Loucy (cell line): Measurements from ENCODE around the gene RABL6.

Experiments
- EZH2phosphoT487 ChIP-seq: fragments of 200-600 bp; IDR thresholded peaks from 2 replicates; pipeline ENCODE4 v1.6.1; 2018; ENCODE audit warnings: antibody characterized with exemption, mild to moderate bottlenecking, moderate library complexity, borderline replicate concordance
- TF ChIP-seq, protein P1 (sequence below): fragments of 200-600 bp; sonication (generic); conservative IDR thresholded peaks from 2 replicates; pipeline ENCODE4 v1.5.1; 2014; ENCODE audit warnings: mild to moderate bottlenecking, antibody characterized with exemption, low read length

DNA sequence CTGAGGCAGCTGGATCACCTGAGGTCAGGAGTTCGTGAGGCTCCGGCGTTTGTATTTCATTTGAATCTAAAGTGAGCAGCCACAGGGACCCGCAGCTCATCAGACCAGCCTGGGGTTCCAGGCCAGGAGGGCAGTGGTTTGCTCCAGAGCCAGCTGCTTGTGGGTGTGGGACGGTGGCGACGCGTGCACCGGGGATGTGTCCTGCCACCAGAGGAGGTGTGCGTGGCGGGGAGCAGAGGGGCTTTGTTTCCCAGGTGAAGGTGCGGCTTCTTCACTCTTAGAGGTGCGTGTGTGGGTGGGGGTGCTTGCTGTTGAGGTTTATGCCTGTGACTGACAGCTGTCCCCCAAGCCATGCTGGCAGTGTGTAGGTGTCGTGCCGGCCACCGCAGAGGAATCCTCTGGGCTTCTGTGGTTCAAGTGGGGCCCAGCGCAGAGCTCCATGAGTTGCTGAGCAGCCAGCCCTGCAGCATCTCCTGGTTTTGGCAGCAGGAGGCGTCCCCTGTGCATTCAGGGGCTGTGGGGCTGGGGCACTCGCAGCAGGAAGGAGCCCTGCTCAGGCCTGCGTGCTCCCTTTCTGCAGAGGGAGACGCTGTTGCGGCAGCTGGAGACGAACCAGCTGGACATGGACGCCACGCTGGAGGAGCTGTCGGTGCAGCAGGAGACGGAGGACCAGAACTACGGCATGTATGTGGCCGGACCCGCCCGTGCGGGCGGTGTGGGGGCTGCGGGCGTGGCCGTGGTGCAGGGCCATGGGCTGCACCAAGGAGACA lies 27.6 kb downstream of the RABL6 start:
- no peak for TF ChIP-seq EZH2phosphoT487
- TF ChIP-seq, protein P1, sequence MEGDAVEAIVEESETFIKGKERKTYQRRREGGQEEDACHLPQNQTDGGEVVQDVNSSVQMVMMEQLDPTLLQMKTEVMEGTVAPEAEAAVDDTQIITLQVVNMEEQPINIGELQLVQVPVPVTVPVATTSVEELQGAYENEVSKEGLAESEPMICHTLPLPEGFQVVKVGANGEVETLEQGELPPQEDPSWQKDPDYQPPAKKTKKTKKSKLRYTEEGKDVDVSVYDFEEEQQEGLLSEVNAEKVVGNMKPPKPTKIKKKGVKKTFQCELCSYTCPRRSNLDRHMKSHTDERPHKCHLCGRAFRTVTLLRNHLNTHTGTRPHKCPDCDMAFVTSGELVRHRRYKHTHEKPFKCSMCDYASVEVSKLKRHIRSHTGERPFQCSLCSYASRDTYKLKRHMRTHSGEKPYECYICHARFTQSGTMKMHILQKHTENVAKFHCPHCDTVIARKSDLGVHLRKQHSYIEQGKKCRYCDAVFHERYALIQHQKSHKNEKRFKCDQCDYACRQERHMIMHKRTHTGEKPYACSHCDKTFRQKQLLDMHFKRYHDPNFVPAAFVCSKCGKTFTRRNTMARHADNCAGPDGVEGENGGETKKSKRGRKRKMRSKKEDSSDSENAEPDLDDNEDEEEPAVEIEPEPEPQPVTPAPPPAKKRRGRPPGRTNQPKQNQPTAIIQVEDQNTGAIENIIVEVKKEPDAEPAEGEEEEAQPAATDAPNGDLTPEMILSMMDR = no peak
